GM19372 (cell line): ENCODE measurements around the gene IQCE.
"Not testable (repeated sequence)": the region's sequence is repeated elsewhere in the genome, so short reads cannot be mapped to it uniquely, and the experiment has no call there.

ENCODE experiments used
- ATAC-seq: cut with Tn5 transposase; IDR thresholded peaks from one replicate; pipeline ENCODE4 v1.9.1; 2021; ENCODE audit warnings: mild to moderate bottlenecking, low read depth, moderate library complexity; ENCODE audit not compliant: unreplicated experiment

Gene IQCE

GRCh38 chr7:2573761-2574160, 15.0 kb downstream of the IQCE start:
- ATAC-seq, result no peak

GRCh38 chr7:2575046-2575732, 16.4 kb downstream of the IQCE start:
- no peak for ATAC-seq

GRCh38 chr7:2575733-2576340, 17.1 kb downstream of the IQCE start:
- no peak for ATAC-seq

DNA sequence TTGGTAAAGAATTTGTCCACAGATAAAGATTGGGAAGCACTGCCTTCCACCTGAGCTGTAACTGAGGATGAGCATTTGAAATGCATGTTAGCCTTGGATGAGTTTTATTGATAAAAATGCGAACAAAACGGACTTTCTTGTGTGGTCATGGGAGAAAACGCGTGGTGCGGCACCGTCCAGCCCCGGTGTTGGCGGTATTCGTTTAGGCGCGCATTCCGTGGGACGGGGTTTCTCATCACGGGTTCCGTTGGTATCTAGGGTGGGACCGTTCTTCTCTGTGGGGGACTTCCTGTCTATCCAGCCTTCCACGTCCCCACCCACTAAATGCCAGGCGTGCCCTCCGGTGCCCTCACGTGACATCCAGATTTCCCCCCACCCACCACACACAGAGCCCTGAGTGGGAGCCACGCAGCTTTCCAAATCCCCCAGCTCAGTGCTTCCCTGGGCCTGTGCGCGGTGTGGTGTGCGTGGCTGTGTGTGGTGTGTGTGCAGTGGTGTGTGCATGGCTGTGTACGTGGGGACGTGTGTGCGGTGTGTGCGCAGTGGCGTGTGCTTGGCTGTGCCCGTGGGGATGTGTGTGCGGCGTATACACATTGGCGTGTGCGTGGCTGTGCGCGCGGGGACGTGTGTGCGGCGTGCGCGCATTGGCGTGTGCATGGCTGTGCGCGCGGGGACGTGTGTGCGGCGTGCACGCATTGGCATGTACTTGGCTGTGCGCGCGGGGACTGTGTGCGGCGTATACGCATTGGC, 18.1 kb downstream of the IQCE start:
- ATAC-seq, result no peak

- ATAC-seq, result no peak
Measured at GRCh38 chr7:2577914-2578680, 19.3 kb downstream of the IQCE start.

GRCh38 chr7:2580636-2581035, 21.9 kb downstream of the IQCE start:
- no peak for ATAC-seq

DNA sequence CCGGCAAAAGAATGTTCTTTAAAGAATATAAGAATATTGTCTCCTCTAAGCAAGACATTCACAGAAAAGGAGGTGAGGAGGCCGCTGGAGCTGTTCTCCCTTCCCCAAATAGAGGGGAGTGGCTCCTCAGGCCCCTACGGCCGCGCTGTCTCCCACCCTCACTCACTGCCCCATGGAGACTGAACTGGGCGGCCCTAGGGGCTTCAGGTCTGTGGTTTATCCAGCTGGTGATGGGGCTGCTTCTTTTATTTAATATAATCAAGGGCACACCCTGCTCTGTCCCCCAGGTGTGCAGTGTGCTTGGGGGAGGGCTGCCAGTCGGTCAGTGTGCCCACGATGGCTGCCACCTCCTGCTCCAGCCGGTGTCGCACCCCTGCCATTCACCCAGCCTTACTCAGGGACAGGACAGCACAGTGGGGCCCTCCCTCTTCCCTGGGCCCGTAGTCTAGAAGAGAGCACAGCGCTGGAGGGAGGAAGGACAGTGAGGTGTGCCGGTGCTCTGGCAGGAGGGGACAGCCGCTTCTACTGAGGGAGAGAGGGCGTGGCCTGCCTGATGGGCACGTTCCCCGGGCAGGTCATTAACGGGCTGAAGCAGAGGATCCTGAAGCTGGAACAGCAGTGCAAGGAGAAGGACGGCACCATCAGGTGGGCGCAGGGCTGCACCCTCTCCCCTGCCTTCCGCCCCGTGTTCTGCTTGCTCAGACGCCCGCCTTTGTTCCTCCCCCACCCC, 23.4 kb downstream of the IQCE start:
- no peak for ATAC-seq

DNA sequence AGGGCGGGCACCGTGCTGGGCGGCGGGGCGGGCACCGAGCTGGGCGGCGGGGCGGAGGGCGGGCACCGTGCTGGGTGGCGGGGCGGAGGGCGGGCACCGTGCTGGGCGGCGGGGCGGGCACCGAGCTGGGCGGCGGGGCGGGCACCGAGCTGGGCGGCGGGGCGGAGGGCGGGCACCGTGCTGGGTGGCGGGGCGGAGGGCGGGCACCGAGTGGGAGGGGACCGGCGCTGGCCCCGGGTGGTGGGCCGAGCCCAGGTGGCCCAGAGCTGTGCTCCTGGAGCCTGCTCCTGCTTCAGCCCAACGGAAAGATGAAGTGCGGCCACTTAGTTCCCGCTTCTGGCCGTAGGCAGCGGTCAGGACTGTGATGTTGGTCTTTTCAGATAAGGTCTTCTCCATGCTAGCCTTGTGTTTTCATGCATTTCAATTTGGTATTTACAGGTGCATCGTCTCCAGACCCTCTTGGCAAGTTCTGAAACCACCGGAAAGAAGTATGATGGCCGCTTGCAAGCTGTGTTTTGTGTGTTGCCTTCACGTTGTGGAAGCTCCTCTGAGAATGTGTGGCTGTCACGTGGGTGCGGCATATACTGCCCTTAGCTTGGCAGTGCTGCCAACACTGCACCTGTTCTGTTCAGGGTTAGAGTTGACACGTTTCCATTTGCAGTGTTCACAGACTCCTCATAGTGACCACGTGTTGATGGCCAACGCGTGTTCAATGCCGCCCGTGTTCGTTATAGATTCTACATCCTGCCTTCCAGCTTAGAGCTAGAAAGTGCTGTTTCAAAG, 25.2 kb downstream of the IQCE start:
- ATAC-seq, result no peak

- no peak for ATAC-seq
Measured at GRCh38 chr7:2585446-2585845, 26.7 kb downstream of the IQCE start.

- ATAC-seq, result no peak
Measured at GRCh38 chr7:2586326-2587020, 27.7 kb downstream of the IQCE start.

GRCh38 chr7:2587134-2587533, 28.4 kb downstream of the IQCE start:
- no peak for ATAC-seq

DNA sequence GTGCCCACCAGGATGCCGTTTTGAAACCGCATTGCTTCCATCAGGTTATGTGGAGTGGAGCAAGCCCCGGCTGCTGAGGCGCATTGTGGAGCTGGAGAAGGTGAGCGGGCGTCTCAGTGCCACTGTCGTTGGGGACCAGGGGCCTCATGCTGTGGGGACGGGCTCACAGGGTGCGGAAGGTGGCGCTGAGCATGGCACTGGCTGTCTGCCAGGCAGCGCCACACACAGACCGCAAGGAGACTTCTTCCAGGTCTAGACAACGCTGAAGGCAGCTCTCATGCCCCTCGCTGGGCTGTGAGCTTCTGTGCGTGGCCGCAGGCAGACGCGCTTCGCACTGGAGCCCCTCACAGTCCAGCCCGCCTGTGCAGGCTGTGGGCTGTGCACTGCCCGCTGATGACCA, 29.0 kb downstream of the IQCE start:
- no peak for ATAC-seq

DNA sequence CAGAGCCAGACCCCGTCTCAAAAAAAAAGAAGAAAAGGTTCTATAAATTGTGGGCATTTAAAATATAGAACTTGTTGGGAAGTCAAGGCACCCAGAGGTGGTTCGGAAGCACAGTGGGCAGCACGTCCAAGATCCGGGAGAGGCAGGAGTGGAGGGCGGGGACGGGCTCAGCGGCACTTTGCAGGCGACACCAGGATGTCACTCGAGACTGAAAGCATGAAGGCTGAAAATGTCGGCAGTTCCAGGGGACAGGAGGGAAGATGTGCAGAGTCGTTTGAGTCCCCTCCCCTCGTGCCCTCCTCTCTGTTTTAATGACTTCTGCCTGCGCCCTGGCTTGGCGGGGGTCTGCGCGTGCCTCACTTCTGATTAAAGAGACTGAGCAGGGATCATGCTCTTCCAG, 30.6 kb downstream of the IQCE start:
- ATAC-seq, result no peak

- ATAC-seq, result not testable (repeated sequence)
Measured at GRCh38 chr7:2589941-2590340, 31.2 kb downstream of the IQCE start.

GRCh38 chr7:2592375-2592865, 33.6 kb downstream of the IQCE start:
- ATAC-seq, result no peak

DNA sequence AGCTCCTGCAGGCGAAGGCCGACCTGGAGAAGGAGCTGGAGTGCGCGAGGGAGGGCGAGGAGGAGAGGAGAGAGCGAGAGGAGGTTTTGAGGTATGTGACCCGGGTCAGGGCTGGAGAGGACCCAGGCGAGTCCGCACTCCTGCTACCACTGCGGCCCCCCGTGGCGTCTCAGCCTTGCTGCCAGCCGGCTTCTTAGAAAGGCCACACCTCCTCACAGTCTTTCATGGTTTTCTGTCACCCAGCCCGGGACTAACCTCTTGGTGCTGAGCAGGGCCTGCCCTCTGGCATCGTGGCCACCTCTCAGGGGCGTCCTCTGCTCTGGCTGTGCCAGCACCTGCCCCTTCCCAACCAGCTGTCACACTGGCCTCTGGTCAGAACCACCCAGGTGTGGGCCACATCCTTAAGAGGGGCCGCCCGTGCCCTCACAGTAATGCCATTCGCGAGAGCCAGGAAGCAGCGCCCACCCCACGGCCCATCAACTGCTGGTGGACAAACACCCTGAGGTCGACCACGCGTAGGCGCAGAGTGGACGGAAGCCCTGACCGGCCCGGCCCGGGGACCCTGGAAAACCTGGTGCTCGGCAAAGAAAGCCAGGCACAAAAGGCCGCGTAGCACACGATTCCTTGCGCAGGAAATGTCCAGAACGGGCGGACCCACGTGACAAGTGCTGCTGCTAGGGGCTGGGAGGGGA, 34.4 kb downstream of the IQCE start:
- ATAC-seq, result no peak

DNA sequence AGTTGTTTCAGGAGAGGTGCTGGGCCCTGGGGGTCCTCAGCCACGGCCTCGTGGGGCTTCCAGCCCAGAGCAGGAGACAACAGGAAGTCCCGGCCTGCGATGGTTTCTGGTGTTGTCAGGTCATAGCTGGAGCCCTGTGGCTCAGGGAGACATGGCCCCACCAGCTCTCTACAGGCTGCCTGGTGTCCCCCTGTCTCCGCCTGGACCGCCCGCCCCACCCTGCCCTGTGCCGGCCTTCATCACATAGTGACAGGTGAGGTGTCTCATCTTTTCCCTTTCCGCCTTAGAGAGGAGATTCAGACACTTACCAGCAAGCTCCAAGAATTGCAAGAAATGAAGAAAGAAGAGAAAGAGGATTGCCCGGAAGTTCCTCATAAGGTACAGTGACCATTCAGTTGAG, 35.8 kb downstream of the IQCE start:
- ATAC-seq, result no peak

DNA sequence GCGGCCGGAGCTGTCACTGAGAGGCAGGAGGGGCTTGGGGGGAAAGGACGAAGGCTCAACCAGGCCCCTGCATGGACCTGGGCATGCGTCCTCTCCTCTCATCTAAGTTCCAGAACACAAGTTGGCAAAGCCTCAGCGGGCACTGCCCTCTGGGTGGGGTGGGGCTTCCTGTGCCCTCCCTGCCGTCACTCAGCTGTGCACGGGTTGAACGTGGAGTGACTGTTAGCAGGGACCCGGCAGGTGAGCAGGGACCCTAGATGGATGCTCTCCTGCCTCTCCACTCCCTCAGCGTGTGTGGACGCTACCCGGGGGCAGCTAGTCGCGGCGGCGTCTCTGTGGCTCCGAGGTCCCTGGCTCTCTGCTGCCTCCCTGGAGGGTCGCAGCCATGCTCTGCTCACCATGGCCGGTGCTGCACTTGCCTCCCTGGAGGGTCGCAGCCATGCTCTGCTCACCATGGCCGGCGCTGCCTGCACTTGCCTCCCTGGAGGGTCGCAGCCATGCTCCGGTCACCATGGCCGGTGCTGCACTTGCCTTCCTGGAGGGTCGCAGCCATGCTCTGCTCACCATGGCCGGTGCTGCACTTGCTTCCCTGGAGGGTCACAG, 36.6 kb downstream of the IQCE start:
- no peak for ATAC-seq
